ENCODE data around the gene HSF2BP.

DNA sequence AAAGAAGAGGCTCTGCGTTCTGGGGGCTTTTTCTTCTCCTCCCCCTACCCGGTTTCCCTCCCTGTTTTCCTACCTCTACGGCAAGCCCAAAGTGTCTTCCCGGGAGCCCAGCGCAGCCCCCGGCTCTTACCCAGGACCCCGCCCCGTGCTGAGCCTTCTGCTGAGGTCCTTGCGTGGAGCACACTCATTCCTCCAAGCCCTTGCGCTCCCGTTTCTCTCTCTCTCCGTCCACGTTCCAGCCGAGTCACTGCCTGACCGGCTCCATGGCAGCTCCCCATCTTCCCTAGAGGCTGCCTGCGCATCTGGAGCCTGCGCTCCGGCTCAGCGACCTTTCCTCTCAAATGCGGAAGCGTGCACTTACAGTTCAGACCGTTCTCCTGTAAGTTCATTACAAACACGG is 34.7 kb upstream of the HSF2BP start:
- TF ChIP-seq POLR2A (IDR thresholded peaks at IDR 0.05) (no peak), CTCF (IDR thresholded peaks at IDR 0.05) (no peak)
